Tibial artery (tissue), 4 donors: ENCODE results near the gene PGRMC1.

ENCODE experiments used
- DNase-seq, 2 donors: peaks; one replicate each; pipeline ENCODE4 v3.0.0-alpha.2; 2019
- H3K27ac ChIP-seq, 2 donors: fragments of 200-600 bp; sonication (generic) in 1 of 2; 1 replicate in 1 of 2; 2 replicates in 1 of 2; pipeline ENCODE4 v1.5.1; 2018 to 2019; ENCODE audit warnings: mild to moderate bottlenecking in 1 of 2
- H3K27me3 ChIP-seq, 2 donors: fragments of 200-600 bp; sonication (generic) in 1 of 2; one replicate each; pipeline versions ENCODE4 v1.5.1 to v1.6.0; 2016 to 2019
- H3K36me3 ChIP-seq, 3 donors: fragments of 200-600 bp; sonication (generic) in 2 of 3; one replicate each; pipeline ENCODE4 v1.5.1; 2016 to 2019; ENCODE audit warnings: mild to moderate bottlenecking in 2 of 3
- H3K4me1 ChIP-seq, 4 donors: fragments of 200-600 bp; sonication (generic) in 2 of 4; 1 replicate in 3 of 4; 2 replicates in 1 of 4; pipeline ENCODE4 v1.5.1; 2016 to 2019
- H3K4me3 ChIP-seq, 2 donors: fragments of 200-600 bp; sonication (generic) in 1 of 2; 1 replicate in 1 of 2; 2 replicates in 1 of 2; pipeline ENCODE4 v1.5.1; 2018 to 2019; ENCODE audit warnings: mild to moderate bottlenecking in 2 of 2
- H3K9me3 ChIP-seq, 3 donors: fragments of 200-600 bp; sonication (generic) in 1 of 3; one replicate each; pipeline ENCODE4 v1.5.1; 2016 to 2019
- intact Hi-C: fragments of 100-400 bp; cut with DNase I; formaldehyde crosslinking; loops from one replicate; pipeline ENCODE4 v1.15.0; 2023; ENCODE audit warnings: low total_unique reads
- TF ChIP-seq, protein P1 (sequence below), 2 experiments: fragments of 200-600 bp in 1 of 2; fragments of 450-650 bp in 1 of 2; IDR thresholded peaks; one replicate each; pipeline ENCODE4 v1.5.1; 2017 to 2019; ENCODE audit warnings: antibody characterized with exemption in 2 of 2, mild to moderate bottlenecking in 1 of 2, moderate library complexity in 1 of 2

Gene PGRMC1

DNA sequence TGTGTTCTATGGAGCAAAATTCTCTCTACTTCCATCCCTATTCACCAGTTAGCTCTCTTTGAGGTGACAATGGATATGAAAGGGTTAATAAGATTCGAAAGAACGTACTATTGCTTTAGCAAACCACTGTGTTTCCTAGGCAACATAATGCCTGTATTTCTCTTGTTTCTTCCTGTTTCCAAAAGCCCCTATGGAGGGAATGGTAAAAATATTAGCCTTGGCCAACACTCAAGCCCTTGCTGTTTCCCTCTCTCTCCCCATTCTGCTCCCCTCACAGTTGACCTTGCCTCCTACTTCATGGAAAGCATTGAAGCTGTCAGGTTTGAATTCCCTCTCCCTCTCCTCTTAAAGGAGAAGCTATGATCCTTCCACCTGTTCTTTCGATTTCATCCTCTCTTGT, 9.6 kb upstream of the PGRMC1 start:
- intact Hi-C loops = loop anchor here (10.0 kb wide), 1 partner anchor 112 kb away; no protein-coding TSS in a partner anchor
- no peaks in the 10 kb centered on the region for H3K9me3 ChIP-seq
- TF ChIP-seq, protein P1, sequence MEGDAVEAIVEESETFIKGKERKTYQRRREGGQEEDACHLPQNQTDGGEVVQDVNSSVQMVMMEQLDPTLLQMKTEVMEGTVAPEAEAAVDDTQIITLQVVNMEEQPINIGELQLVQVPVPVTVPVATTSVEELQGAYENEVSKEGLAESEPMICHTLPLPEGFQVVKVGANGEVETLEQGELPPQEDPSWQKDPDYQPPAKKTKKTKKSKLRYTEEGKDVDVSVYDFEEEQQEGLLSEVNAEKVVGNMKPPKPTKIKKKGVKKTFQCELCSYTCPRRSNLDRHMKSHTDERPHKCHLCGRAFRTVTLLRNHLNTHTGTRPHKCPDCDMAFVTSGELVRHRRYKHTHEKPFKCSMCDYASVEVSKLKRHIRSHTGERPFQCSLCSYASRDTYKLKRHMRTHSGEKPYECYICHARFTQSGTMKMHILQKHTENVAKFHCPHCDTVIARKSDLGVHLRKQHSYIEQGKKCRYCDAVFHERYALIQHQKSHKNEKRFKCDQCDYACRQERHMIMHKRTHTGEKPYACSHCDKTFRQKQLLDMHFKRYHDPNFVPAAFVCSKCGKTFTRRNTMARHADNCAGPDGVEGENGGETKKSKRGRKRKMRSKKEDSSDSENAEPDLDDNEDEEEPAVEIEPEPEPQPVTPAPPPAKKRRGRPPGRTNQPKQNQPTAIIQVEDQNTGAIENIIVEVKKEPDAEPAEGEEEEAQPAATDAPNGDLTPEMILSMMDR (IDR thresholded peaks at IDR 0.05) = no peak
- no peak overlapping the region for H3K4me3 ChIP-seq
- no peak overlapping the region for H3K27ac ChIP-seq
- no peaks in the 10 kb centered on the region for H3K36me3 ChIP-seq
- H3K27me3 ChIP-seq = no peaks in the 10 kb centered on the region
- no peaks in the 10 kb centered on the region for H3K4me1 ChIP-seq
- DNase-seq = no peak

DNA sequence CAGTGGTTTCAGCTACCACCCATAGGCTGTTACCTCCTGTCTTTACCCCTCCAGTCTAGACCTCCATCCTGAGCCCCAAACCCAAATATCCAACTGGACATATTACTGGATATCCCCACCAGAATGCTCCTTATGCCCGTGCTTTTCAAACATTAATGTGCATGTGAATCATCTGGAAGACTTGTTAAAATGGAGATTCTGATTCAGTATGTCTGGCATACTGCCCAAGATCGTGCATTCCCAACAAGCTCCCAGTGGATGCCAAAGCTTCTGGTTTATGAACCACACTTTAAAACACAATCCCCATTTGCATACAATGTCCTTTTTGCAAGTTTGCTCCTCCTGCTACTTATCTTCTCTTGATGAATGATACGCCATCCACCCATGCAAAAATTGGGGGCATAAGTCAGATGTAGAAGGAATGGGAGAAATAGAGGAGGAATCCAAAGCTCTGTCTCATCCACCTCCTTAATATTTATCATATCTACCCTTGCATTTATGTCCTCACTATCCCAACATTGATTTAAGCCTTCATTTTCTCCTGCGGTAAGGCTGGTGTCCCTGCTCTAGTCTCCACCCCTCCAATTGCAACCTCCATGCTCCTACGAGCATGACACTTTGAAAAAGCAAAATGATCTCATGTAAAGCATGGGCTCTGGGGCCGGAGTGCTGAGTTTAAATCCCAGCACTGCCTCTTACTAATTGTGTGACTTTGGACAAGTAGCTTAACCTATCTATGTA, 7.4 kb upstream of the PGRMC1 start:
- Histone ChIP-seq H3K9me3 (no peaks in the 10 kb centered on the region), H3K27me3 (no peaks in the 10 kb centered on the region), H3K27ac (no peak overlapping the region), H3K4me1 (no peaks in the 10 kb centered on the region), H3K36me3 (no peaks in the 10 kb centered on the region), H3K4me3 (no peak overlapping the region)
- TF ChIP-seq, protein P1 (IDR thresholded peaks at IDR 0.05) = no peak
- DNase-seq = no peak
- intact Hi-C loops = loop anchor here (10.0 kb wide), 1 partner anchor 114 kb away; no protein-coding TSS in a partner anchor

DNA sequence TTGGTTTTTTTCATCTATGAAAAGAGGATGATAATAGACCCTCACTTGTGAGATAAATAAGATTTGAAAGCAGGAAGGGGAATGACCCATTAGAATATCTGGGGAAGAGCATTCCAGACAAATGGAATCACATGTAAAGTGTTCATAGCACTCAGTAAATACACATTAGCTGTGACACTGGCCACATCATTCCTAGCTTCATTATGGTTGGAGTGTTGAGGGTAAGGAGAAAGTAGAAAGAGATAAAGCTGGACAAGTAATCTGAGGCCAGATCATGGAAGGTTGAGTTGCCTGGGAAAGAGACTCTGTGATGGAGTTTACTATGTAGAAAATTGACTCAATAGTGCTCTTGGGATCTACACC, 6.9 kb upstream of the PGRMC1 start:
- Histone ChIP-seq H3K9me3 (no peaks in the 10 kb centered on the region), H3K4me1 (no peaks in the 10 kb centered on the region), H3K27me3 (no peaks in the 10 kb centered on the region), H3K27ac (no peak overlapping the region), H3K36me3 (no peaks in the 10 kb centered on the region), H3K4me3 (no peak overlapping the region)
- intact Hi-C loops = loop anchor here (10.0 kb wide), 1 partner anchor 114 kb away; no protein-coding TSS in a partner anchor
- TF ChIP-seq, protein P1 (IDR thresholded peaks at IDR 0.05) = no peak
- no peak for DNase-seq

DNA sequence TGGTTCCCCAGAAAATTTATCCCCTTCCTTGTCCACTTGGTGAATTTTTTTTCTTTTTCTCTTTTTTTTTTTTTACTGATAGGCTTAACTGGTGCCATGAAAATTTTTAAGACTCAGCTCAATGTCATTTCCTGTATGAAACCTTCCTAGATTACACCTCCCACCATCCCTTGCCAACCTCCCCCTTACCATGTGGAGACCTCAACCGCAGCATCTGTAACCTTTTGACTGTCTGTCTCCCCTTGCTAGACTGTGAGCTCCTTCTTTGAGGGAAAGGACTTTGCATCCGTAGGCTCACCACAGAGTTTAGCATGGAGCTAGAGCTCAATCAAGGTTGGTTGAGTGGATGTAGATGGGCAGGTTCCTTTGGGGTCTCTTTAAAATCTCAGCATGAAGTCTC, 5.2 kb upstream of the PGRMC1 start:
- H3K4me3 ChIP-seq = no peak overlapping the region
- TF ChIP-seq, protein P1 (IDR thresholded peaks at IDR 0.05) = no peak
- H3K27me3 ChIP-seq = no peaks in the 10 kb centered on the region

DNA sequence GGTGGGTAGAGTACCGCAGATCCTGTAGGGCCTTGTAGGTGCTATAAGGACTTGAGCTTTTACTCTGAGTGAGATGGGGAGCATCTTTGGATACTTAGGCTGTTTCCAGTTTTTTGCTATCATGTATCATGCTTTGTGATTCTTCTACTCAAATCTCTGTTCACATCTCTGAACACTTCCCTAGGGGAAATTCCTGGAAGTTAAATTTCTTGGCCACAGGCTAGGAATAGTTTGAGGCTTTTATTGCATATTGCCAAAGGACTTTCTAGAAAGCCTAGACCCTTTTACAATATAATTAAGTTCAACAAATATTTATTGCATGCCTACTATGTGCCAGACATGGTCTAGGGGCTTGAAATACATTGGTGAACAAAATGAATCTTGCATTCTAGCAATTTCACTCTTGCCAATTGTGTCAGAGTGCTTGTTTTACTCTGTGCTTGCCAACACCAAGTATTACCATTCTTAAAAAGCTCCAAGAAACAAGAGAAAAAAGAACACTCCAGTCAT, 4.1 kb upstream of the PGRMC1 start:
- DNase-seq = no peak
- H3K4me3 ChIP-seq = no peak overlapping the region
- H3K9me3 ChIP-seq = no peaks in the 10 kb centered on the region
- no peaks in the 10 kb centered on the region for H3K36me3 ChIP-seq
- H3K4me1 ChIP-seq = peaks cover 0 to 9% (median 0%) of the 10 kb centered on the region in 4 donors
- H3K27ac ChIP-seq = no peak overlapping the region
- H3K27me3 ChIP-seq = no peaks in the 10 kb centered on the region
- intact Hi-C loops = no loop called here
- TF ChIP-seq, protein P1 (IDR thresholded peaks at IDR 0.05) = no peak

More for the DNA sequence above, 5.2 kb upstream of the PGRMC1 start:
- Histone ChIP-seq H3K9me3 (no peaks in the 10 kb centered on the region), H3K36me3 (no peaks in the 10 kb centered on the region), H3K4me1 (peaks cover 0 to 9% (median 0%) of the 10 kb centered on the region in 4 donors), H3K27ac (no peak overlapping the region)
- intact Hi-C loops = no loop called here
- no peak for DNase-seq
